HL-60 (cell line): ENCODE data around the gene IRS1.
A peak's percentile ranks its signal among the peaks of the same experiment; 100 is the strongest.

Source experiments
- DNase-seq, 2 experiments: peaks; one replicate each; pipeline ENCODE4 v3.0.0-alpha.2; 2010 to 2020; ENCODE audit warnings: low read depth in 1 of 2, low spot score in 1 of 2
- H3K27ac ChIP-seq: fragments of 250-450 bp; sonication (Bioruptor Pico); replicated peaks from 2 replicates; pipeline ENCODE4 v1.5.1; 2020; ENCODE audit warnings: mild to moderate bottlenecking, moderate library complexity
- H3K27me3 ChIP-seq: fragments of 250-450 bp; sonication (Bioruptor Pico); 2 replicates; pipeline ENCODE4 v1.5.1; 2021; ENCODE audit warnings: mild to moderate bottlenecking, moderate library complexity; ENCODE audit not compliant: insufficient read depth, poor library complexity, severe bottlenecking
- H3K4me3 ChIP-seq: replicated peaks from 2 replicates; pipeline ENCODE4 v1.5.1; 2011; ENCODE audit warnings: mild to moderate bottlenecking, control low read depth, low read length; ENCODE audit not compliant: insufficient read depth
- CTCF ChIP-seq: IDR thresholded peaks from one replicate; pipeline ENCODE4 v1.5.1; 2011; ENCODE audit warnings: low read length, control low read depth, inconsistent platforms; ENCODE audit not compliant: insufficient read depth
- GABPA ChIP-seq: IDR thresholded peaks from 2 replicates; pipeline ENCODE4 v1.6.1; 2012; ENCODE audit warnings: low read depth
- POLR2AphosphoS5 ChIP-seq: IDR thresholded peaks from 2 replicates; pipeline ENCODE4 v1.6.1; 2012; ENCODE audit warnings: low read depth
- REST ChIP-seq: IDR thresholded peaks from 2 replicates; pipeline ENCODE4 v1.6.1; 2012; ENCODE audit warnings: low read depth; ENCODE audit not compliant: insufficient replicate concordance
- SPI1 ChIP-seq: IDR thresholded peaks from 2 replicates; pipeline ENCODE4 v1.6.1; 2012; ENCODE audit warnings: low read depth, mild to moderate bottlenecking, borderline replicate concordance

The IRS1 gene

GRCh38 chr2:226797289-226797988 lies 2.2 kb downstream of the IRS1 start:
- no peak for DNase-seq
- no peak overlapping the region for H3K27ac ChIP-seq
- no peak for TF ChIP-seq REST
- no peak for TF ChIP-seq GABPA
- TF ChIP-seq CTCF = no peak
- TF ChIP-seq POLR2AphosphoS5 = no peak
- TF ChIP-seq SPI1 = no peak
- no peak overlapping the region for H3K4me3 ChIP-seq
- H3K27me3 ChIP-seq = peaks cover 18% of the 10 kb centered on the region

GRCh38 chr2:226796840-226797288 lies 2.8 kb downstream of the IRS1 start:
- TF ChIP-seq REST (no peak), CTCF (peak; percentile 7), SPI1 (no peak), POLR2AphosphoS5 (no peak), GABPA (no peak)
- no peak for DNase-seq
- Histone ChIP-seq H3K27me3 (peaks cover 14% of the 10 kb centered on the region), H3K4me3 (no peak overlapping the region), H3K27ac (no peak overlapping the region)

GRCh38 chr2:226796012-226796839 lies 3.4 kb downstream of the IRS1 start:
- Histone ChIP-seq H3K4me3 (no peak overlapping the region), H3K27ac (no peak overlapping the region), H3K27me3 (peaks cover 14% of the 10 kb centered on the region)
- TF ChIP-seq POLR2AphosphoS5 = no peak
- TF ChIP-seq REST = no peak
- TF ChIP-seq CTCF = no peak
- no peak for TF ChIP-seq GABPA
- no peak for TF ChIP-seq SPI1
- DNase-seq = no peak
